Endothelial cell of umbilical vein (primary cell): Measurements from ENCODE around the gene DHRS9. TPM values are rescaled to one million over a fixed set of nuclear protein-coding genes. Genes with fewer than 3 reads are reported as not detected.

Experiments
- BruUV-seq: library from RNA; stranded (reverse); fragments of 400-500 nt; replicated peaks from 2 replicates; lab custom pipeline; 2021; lab: Mats Ljungman, UMichigan
- CTCF ChIA-PET: fragments of 300-600, 350-600 bp; sonication (Branson Sonifier 250); formaldehyde crosslinking; loops from one replicate; lab custom pipeline; 2021; ENCODE audit warnings: antibody characterized with exemption, inconsistent platforms; lab: Charles Lee
- POLR2A ChIA-PET: fragments of 300-600, 350-600 bp; sonication (Branson Sonifier 250); formaldehyde crosslinking; loops from one replicate; lab custom pipeline; 2021; ENCODE audit warnings: antibody characterized with exemption, inconsistent platforms; lab: Charles Lee
- DNase-seq: peaks from one replicate; pipeline ENCODE4 v3.0.0-alpha.2; 2011; ENCODE audit warnings: low read depth, low spot score
- FAIRE-seq: peaks from 2 replicates; lab custom pipeline; 2011; peaks lifted over from hg19 to GRCh38; lab: Jason Lieb, UNC
- H2AFZ ChIP-seq: 2 replicates; pipeline ENCODE4 v1.6.0; 2012; ENCODE audit warnings: low read depth, low read length, control low read depth, inconsistent platforms
- H3K27ac ChIP-seq: 2 replicates; pipeline ENCODE4 v1.5.1; 2011; ENCODE audit warnings: low read depth, mild to moderate bottlenecking, control low read depth, low read length, moderate library complexity; ENCODE audit not compliant: insufficient read depth
- H3K27me3 ChIP-seq, 2 experiments: 2 replicates each; pipeline versions ENCODE4 v1.6.0 to v1.6.1; 2011; ENCODE audit warnings: low read length in 2 of 2, mixed read lengths in 1 of 2; ENCODE audit not compliant: control insufficient read depth in 2 of 2, insufficient read depth in 2 of 2
- H3K36me3 ChIP-seq, 2 experiments: 2 replicates in 1 of 2; 3 replicates in 1 of 2; pipeline ENCODE4 v1.5.1; 2011; ENCODE audit warnings: low read length in 2 of 2, mild to moderate bottlenecking in 1 of 2, moderate library complexity in 1 of 2; ENCODE audit not compliant: control insufficient read depth in 2 of 2, insufficient read depth in 2 of 2; ENCODE audit errors: extremely low read depth in 1 of 2
- H3K4me1 ChIP-seq: 3 replicates; pipeline ENCODE4 v1.5.1; 2011; ENCODE audit warnings: mild to moderate bottlenecking, low read length; ENCODE audit not compliant: control insufficient read depth, insufficient read depth; ENCODE audit errors: extremely low read depth
- H3K4me2 ChIP-seq: 2 replicates; pipeline ENCODE4 v1.6.1; 2011; ENCODE audit warnings: low read length, control low read depth, mixed read lengths; ENCODE audit not compliant: insufficient read depth
- H3K4me3 ChIP-seq, 3 experiments: fragments of 200-600 bp in 1 of 3; sonication (generic), shearing (Covaris generic) in 1 of 3; replicated peaks in 1 of 3; 2 replicates each; pipeline ENCODE4 v1.5.1; 2011 to 2016; ENCODE audit warnings: control low read depth in 3 of 3, low read length in 3 of 3, mild to moderate bottlenecking in 2 of 3, inconsistent platforms in 1 of 3, low read depth in 1 of 3, moderate library complexity in 1 of 3; ENCODE audit not compliant: insufficient read depth in 1 of 3
- H3K79me2 ChIP-seq: 2 replicates; pipeline ENCODE4 v1.6.0; 2012; ENCODE audit warnings: low read length, inconsistent platforms; ENCODE audit not compliant: control insufficient read depth, insufficient read depth
- H3K9ac ChIP-seq: replicated peaks from 2 replicates; pipeline ENCODE3; 2011; ENCODE audit warnings: low read length, control low read depth; ENCODE audit not compliant: insufficient read depth; ENCODE audit errors: extremely low read depth
- H3K9me1 ChIP-seq: replicated peaks from 3 replicates; pipeline ENCODE4 v1.6.0; 2011; ENCODE audit warnings: mild to moderate bottlenecking, low read length; ENCODE audit not compliant: control insufficient read depth, insufficient read depth; ENCODE audit errors: extremely low read depth
- H3K9me3 ChIP-seq: replicated peaks from 2 replicates; pipeline ENCODE4 v1.5.1; 2012; ENCODE audit warnings: low read length, inconsistent platforms; ENCODE audit not compliant: control insufficient read depth, insufficient read depth
- H4K20me1 ChIP-seq: replicated peaks from 2 replicates; pipeline ENCODE3; 2011; ENCODE audit warnings: mild to moderate bottlenecking, low read length; ENCODE audit not compliant: control insufficient read depth, insufficient read depth; ENCODE audit errors: extremely low read depth
- EZH2 ChIP-seq: IDR thresholded peaks from 2 replicates; pipeline ENCODE4 v1.6.1; 2012; ENCODE audit warnings: borderline replicate concordance, low read depth, mild to moderate bottlenecking, moderate library complexity, low read length, inconsistent platforms; ENCODE audit not compliant: severe bottlenecking
- FOS ChIP-seq: IDR thresholded peaks from 2 replicates; pipeline ENCODE4 v1.6.1; 2011; ENCODE audit warnings: mild to moderate bottlenecking, low read length, moderate library complexity, borderline replicate concordance; ENCODE audit not compliant: insufficient read depth
- GATA2 ChIP-seq: IDR thresholded peaks from 2 replicates; pipeline ENCODE4 v1.7.0; 2011; ENCODE audit warnings: low read depth, mild to moderate bottlenecking, moderate library complexity, mixed read lengths, low read length; ENCODE audit not compliant: insufficient read length, insufficient read depth
- JUN ChIP-seq: IDR thresholded peaks from 2 replicates; pipeline ENCODE4 v1.6.1; 2011; ENCODE audit warnings: borderline replicate concordance, low read depth; ENCODE audit not compliant: insufficient read length, insufficient read depth
- MYC ChIP-seq: IDR thresholded peaks from one replicate; pipeline ENCODE4 v1.6.1; 2011; ENCODE audit warnings: mild to moderate bottlenecking, low read depth, low read length
- POLR2A ChIP-seq: IDR thresholded peaks from 2 replicates; pipeline ENCODE4 v1.6.1; 2012; ENCODE audit warnings: low read depth, mild to moderate bottlenecking, control low read depth, low read length
- POLR2AphosphoS5 ChIP-seq: IDR thresholded peaks from 2 replicates; pipeline ENCODE4 v1.6.1; 2012; ENCODE audit warnings: low read depth, mild to moderate bottlenecking, control low read depth, low read length, moderate library complexity; ENCODE audit not compliant: insufficient read depth
- dilution Hi-C: fragments of 300-500 bp; cut with MboI; formaldehyde crosslinking; loops from one replicate; pipeline ENCODE4 v1.15.0; 2019; ENCODE audit warnings: low sequenced_read_pairs; ENCODE audit not compliant: extremely low pct_ligation_motif_present
- intact Hi-C: fragments of 100-400 bp; cut with micrococcal nuclease; formaldehyde crosslinking; loops from one replicate; pipeline ENCODE4 v1.10.0; 2022
- polyA plus RNA-seq, 4 experiments: library from polyadenylated mRNA; depleted of rRNA in 3 of 4; stranded (reverse) in 3 of 4; unstranded in 1 of 4; fragments of >200 nt; gene quantifications; 2 replicates each; pipeline versions ENCODE4 v1.2.1 to v1.2.3, GENCODE V29; 2011 to 2012; ENCODE audit warnings: missing spikeins in 1 of 4
- total RNA-seq: library from RNA; stranded (reverse); gene quantifications from 2 replicates; pipeline ENCODE4 v1.2.3, GENCODE V29; 2021
- TF ChIP-seq, protein P1 (sequence below): IDR thresholded peaks from 2 replicates; pipeline ENCODE4 v1.6.1; 2011; ENCODE audit not compliant: insufficient read depth, insufficient read length
- TF ChIP-seq, protein P2 (sequence below), 2 donors: IDR thresholded peaks; 1 replicate in 1 of 2; 2 replicates in 1 of 2; pipeline ENCODE4 v1.5.1; 2011; ENCODE audit warnings: low read length in 2 of 2, mild to moderate bottlenecking in 2 of 2, moderate library complexity in 2 of 2, control low read depth in 1 of 2, inconsistent platforms in 1 of 2, low read depth in 1 of 2; ENCODE audit not compliant: insufficient read depth in 1 of 2; ENCODE audit errors: extremely low read depth in 1 of 2

DHRS9 gene
- total and polyA plus RNA-seq, 2 donors (not counting 3 experiments of a cell fraction or from before 2014, with no cell fraction given), result 0.40 TPM; not detected in 1

DNA sequence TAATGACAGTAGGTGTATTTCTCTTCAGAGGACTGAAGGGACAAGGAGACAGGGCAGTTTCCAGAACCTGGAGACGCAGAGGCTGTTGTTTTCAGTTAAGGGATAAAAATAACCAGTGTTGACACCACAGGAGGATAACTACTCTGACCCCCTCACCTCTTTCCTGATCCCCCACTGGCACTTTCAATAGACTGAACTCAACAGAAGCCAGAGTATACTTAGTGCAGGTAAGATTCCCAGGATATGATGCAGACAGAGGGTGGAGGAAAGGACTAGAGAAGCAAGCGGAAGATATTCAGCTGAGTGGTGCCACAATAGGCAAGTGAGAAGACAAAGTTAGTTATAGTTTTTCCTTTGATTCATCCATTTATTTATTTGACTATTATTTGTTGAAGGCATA is 19.8 kb downstream of the DHRS9 start:
- Histone ChIP-seq H4K20me1 (no peaks in the 10 kb centered on the region), H2AFZ (no peak overlapping the region), H3K9me3 (no peaks in the 10 kb centered on the region), H3K36me3 (no peaks in the 10 kb centered on the region), H3K27ac (no peak overlapping the region), H3K4me2 (no peak overlapping the region), H3K9ac (no peak overlapping the region), H3K79me2 (no peaks in the 10 kb centered on the region), H3K4me3 (no peak overlapping the region), H3K4me1 (no peaks in the 10 kb centered on the region), H3K9me1 (no peaks in the 10 kb centered on the region), H3K27me3 (no peaks in the 10 kb centered on the region)
- CTCF ChIA-PET, result no interaction called here
- DNase-seq (no peak), FAIRE-seq (no peak)
- POLR2A ChIA-PET, result no interaction called here
- BruUV-seq, result no TSS peak
- intact Hi-C loops (no loop called here), dilution Hi-C loops (no loop called here)
- TF ChIP-seq JUN, result no peak
- no peak for TF ChIP-seq EZH2
- TF ChIP-seq GATA2, result no peak

DNA sequence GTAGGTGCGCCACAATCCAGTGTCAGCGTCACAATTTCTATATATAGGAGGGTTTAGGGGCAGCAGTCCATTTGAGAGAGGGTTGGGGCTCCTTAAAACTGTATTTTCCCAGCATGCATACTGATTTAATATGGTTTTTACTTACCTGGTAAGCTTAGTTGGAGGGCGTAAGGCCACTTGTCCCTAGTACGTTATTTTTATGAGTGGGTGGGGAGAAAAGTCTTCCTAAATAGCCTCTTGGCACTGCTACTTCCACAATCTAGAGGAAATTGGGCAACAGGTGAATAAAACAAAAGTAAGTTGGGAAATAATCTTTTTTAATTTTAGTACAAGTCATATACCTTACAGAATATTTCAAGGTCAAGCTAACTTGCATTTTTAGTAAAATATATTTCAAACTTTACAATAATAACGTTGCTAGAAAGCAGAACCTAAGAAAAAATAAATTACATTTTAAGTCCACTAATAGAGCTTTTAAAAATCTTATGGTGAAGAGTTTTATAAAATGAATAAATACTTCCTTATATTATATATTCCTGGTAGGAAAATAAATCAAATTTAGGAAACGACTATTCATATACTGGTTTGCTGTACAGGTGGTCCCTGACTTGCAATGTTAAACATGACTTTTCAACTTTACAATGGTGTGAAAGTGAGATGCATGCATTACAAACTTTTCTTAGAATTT is 20.9 kb downstream of the DHRS9 start:
- Histone ChIP-seq H3K27ac (no peak overlapping the region), H4K20me1 (no peaks in the 10 kb centered on the region), H2AFZ (no peak overlapping the region), H3K27me3 (no peaks in the 10 kb centered on the region), H3K79me2 (no peaks in the 10 kb centered on the region), H3K4me3 (no peak overlapping the region), H3K4me2 (no peak overlapping the region), H3K4me1 (no peaks in the 10 kb centered on the region), H3K9me3 (no peaks in the 10 kb centered on the region), H3K9me1 (no peaks in the 10 kb centered on the region), H3K9ac (no peak overlapping the region), H3K36me3 (no peaks in the 10 kb centered on the region)
- TF ChIP-seq JUN (no peak), FOS (no peak), POLR2A (no peak), MYC (no peak), EZH2 (no peak), POLR2AphosphoS5 (no peak), GATA2 (no peak)
- TF ChIP-seq, protein P1, sequence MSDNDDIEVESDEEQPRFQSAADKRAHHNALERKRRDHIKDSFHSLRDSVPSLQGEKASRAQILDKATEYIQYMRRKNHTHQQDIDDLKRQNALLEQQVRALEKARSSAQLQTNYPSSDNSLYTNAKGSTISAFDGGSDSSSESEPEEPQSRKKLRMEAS, result no peak
- TF ChIP-seq, protein P2, sequence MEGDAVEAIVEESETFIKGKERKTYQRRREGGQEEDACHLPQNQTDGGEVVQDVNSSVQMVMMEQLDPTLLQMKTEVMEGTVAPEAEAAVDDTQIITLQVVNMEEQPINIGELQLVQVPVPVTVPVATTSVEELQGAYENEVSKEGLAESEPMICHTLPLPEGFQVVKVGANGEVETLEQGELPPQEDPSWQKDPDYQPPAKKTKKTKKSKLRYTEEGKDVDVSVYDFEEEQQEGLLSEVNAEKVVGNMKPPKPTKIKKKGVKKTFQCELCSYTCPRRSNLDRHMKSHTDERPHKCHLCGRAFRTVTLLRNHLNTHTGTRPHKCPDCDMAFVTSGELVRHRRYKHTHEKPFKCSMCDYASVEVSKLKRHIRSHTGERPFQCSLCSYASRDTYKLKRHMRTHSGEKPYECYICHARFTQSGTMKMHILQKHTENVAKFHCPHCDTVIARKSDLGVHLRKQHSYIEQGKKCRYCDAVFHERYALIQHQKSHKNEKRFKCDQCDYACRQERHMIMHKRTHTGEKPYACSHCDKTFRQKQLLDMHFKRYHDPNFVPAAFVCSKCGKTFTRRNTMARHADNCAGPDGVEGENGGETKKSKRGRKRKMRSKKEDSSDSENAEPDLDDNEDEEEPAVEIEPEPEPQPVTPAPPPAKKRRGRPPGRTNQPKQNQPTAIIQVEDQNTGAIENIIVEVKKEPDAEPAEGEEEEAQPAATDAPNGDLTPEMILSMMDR (IDR thresholded peaks at IDR 0.05; ENCODE audit: extremely low read depth in 1 of 2, insufficient read depth in 1 of 2, low read depth in 1 of 2, low read length in 2 of 2), result no peak
- POLR2A ChIA-PET, result no interaction called here
- FAIRE-seq, result no peak
- CTCF ChIA-PET, result no interaction called here
- dilution Hi-C loops (no loop called here), intact Hi-C loops (no loop called here)
- no TSS peak for BruUV-seq
- no peak for DNase-seq
